Measurements from ENCODE around the gene MYOF.
"Not testable (repeated sequence)": the region's sequence is repeated elsewhere in the genome, so short reads cannot be mapped to it uniquely, and the experiment has no call there.

The MYOF gene

GRCh38 chr10:93422118-93422517 lies 60.0 kb downstream of the MYOF start:
- DNase-seq = no peak

DNA sequence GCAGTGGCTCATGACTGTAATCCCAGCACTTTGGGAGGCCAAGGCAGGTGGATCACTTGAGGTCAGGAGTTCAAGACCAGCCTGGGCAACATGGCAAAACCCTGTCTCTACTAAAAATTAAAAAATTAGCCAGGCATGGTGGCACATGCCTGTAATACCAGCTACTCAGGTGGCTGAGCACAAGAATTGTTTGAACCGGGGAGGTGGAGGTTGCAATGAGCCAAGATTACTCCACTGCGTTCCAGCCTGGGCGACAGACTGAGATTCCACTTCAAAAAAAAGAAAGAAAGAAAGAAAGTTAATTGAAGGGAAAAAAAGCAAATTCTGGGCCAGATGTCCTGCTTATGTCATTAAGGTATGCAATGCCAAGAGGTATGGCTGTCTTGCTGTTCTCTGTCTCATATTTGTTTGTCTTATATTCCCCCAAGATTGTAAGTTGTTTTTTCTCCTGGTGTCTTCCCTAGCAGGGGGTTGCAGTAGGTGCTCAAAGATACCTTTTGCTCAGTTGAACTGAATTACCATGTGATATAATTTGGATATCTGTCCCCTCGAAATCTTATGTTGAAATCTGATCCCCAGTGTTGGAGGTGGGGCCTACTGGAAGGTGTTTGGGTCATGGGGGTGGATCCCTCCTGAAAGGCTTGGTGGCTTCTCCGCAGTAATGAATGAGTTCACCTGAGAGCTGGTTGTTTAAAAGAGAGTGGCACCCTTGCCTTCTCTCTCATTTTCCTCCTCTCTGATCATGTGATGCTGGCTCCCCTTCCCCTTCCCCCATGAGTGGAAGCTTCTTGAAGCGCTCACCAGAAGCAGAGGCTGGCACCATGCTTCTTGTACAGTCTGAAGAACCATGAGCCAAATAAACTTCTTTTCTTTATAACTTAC lies 60.9 kb downstream of the MYOF start:
- DNase-seq = peak; percentile 67

DNA sequence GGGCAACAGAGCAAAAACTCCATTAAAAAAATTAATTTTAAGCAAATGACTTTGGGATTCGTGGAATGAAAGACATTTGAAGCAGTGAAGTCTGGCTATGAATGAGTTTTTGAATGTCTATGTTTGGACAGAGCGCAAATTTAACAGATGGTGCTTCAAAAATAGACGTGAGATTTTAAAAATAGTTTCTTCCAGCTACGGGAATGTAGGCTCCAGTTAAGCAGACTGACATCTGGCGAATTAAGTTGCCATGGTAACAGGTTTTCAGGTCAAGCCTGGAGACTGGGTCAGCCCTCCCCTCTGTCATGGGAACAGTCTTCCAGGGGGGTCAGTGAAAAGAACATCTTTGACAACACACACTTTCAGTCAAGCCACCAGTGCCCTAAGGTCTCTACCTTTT lies 62.0 kb downstream of the MYOF start:
- peak; percentile 76 for DNase-seq

DNA sequence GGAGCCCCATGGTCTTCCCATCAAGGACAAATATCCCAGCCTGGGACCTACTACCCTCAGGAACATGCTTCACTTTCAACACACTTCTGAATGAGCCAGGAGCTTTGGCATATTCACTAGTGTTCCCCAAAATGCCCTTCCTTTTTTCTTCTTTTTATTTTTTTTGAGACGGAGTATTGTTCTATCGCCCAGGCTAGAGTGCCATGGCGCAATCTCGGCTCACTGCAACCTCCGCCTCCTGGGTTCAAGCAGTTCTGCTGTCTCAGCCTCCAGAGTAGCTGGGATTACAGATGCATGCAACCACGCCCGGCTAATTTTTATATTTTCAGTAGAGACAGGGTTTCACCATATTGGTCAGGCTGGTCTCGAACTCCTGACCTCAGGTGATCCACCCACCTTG lies 63.1 kb downstream of the MYOF start:
- not testable (repeated sequence) for DNase-seq

DNA sequence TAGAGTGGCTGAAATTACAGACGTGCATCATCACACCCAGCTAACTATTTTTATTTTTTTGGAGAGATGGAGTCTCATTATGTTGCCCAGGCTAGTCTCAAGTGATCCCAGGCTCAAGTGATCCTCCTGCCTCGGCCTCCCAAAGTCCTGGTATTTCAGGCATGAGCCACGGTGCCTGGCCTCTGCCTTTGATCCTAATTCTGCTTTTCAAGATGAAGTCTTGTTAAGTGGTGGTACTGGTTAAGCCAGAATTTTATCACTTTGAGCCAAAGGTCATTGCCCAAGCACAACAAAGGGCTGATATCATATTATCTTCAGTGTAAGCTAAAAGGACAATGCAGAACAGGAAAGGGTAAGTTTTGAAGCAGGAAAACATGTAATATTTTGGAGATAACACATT lies 64.2 kb downstream of the MYOF start:
- DNase-seq = no peak

DNA sequence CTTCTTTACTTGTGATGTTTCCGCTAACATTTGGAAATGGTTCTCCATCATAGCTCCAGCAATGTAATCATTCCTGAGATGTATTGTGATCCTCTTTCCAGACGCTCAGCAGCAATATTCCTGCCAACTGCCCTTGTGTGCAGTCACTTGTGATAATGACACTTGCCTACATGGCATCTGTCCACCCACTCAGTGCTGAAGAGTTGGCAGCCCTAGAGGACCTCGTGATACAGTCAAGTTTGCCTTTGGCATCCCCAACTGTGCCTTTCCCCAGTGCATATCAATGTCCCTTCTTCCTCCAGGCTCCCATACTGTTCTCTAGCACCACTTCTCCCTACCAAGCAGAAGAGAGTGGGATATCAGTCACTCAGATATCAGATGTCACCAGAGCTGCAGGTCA lies 64.9 kb downstream of the MYOF start:
- DNase-seq = no peak

DNA sequence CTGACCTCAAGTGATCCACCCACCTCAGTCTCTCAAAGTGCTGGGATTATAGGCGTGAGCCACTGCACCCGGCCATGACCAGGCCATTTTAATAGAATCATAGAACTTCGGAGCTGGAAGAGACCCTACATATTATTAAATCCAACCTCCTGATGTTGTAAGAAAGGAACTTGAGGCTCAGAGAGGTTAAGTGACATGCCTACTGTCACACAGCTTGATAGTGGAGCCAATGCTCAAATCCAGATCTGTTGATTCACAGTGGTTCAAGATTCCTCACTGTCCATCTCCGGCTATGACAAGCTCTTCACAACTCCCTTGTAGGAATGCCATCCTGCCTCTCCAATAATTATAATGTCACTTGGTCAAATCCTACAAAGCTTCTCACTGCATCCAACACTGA lies 65.3 kb downstream of the MYOF start:
- DNase-seq = no peak

DNA sequence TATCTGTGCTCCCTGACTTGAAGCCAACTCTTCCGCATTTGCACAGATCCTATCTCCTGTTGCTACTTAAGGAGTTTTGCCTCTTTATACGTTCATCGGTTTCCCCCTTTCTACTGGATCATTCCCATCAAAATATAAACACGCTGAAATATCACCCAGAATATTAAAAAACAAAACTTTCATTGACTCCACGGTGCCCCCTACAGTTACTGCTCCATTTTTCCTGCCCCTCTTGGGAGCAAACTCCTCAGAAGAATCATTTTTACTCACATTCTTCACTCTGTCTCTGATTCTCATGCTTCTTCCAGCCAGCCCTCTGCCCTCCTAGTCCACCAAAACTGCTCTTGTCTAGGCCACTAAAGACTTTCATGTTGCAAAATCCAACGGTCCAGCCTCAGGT lies 66.4 kb downstream of the MYOF start:
- DNase-seq = no peak

GRCh38 chr10:93413252-93413689 lies 68.9 kb downstream of the MYOF start:
- DNase-seq = no peak

GRCh38 chr10:93412801-93413200 lies 69.3 kb downstream of the MYOF start:
- DNase-seq = peak; percentile 82

- no peak for DNase-seq
Measured at GRCh38 chr10:93410697-93411348, 71.3 kb downstream of the MYOF start.

- no peak for DNase-seq
Measured at GRCh38 chr10:93408783-93409182, 73.4 kb downstream of the MYOF start.

DNA sequence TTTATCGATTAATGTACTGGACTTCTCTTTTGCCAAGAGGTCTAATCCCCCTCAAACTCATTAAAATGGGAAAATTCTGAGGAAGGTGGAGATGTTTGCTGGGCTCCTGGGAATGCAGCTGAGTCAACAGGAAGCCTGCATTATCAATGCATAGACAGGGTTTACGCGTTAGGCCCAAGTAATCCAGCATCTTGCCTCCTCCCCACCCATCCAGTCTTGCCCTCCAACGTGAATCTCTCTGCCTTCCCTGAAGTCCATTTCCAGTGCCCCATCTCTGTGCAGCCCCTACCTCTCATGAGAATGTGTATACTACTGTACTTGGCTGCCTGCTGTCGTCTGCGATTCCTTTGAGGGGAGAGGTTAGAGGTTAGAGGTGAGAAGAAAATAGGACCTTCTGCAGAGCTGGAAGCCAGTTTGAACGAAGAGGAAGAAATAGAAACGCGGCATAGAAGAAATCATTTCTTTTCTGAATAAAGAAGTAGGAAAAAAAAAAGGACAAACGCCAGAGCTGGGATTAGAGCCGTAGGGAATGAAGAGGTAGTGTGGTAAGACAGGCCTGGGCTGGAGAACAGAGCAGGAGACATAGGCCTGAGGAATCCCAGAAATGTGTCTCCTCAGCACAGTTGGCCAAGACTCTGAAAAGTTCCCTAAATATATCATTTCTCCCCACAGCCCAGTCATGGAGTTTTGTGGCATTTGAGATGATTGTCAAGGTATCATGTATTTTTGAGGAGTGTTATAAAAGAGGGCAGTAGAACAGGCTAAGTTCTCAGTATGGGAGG lies 75.6 kb downstream of the MYOF start:
- no peak for DNase-seq

GRCh38 chr10:93404048-93404354 lies 78.1 kb downstream of the MYOF start:
- DNase-seq = peak; percentile 71

DNA sequence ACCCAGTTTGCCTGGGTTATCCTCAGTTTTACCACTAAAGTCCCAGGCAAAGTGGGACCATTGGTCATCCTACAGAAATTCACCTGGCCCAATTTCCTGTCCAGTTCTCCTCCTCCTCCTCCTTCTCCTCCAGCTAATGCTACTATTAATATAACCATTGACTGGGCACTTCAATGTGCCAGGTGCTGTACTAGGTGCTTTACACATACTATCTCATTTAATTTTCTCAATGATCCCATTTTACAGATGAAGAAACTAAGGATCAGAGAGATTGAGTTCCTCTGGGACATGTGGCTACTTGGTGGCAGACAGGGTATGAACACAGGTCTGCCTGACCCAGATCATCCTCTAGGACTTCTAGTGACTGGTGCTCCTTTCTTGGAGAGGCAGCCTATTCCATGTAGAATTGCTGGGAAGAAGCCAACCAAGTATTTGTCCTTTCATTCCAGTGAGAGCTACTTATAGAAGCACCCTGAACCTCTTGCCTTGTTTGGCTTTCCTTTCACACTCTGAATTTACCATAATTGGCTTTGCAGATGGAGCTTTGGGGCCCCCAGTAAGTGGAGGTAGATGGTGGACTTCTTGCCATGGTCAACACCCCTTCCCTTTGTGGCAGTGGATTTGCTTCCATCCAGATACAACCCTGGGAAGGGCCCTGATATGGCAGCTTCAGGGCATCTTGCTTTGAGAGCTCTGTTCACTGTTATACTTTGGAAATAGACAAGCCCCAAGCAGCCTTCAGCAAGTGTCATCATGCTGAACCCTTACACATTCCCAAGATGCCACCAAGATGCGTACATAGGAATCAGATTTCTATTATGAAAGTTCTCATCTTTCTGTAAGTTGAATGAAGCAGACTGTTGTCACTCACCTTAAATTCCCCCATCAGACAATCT lies 78.7 kb downstream of the MYOF start:
- DNase-seq = no peak

DNA sequence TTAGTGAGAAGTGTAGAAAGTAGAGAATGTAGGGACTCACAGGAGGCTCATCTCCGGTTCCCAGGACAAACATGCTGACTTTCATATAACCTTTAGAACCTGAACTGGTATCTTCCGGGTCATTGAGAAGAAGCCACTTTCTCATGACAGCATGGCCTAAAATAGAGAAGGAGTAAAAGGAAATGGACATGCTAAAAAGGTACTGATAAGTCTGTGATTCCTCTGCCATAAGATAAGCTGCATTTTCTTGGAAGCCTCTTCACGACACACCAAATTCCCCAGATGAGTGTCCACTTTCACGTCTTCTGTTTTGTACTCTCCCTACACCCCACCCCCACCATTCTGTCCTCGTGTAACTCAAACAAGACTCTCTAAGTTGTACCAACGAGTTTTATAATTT lies 79.9 kb downstream of the MYOF start:
- no peak for DNase-seq

DNA sequence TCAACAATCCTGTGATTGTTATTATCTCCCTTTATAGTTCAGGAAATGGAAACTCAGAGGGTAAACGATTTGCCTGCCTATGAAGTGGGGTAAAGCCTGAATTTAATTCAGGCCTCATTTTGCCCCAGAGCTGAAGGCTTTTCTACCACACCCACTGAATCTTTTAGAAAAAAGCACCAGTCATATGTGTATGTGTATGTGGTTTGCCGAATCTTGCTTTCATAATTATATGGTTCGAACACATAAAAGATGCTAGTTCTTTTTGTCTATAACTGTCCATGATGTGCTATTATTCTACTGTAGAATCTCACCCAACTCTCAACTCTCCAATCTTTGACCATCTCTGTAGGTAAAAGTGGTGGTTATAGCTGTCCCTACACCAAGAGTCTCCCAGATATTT lies 83.6 kb downstream of the MYOF start:
- DNase-seq = no peak

DNA sequence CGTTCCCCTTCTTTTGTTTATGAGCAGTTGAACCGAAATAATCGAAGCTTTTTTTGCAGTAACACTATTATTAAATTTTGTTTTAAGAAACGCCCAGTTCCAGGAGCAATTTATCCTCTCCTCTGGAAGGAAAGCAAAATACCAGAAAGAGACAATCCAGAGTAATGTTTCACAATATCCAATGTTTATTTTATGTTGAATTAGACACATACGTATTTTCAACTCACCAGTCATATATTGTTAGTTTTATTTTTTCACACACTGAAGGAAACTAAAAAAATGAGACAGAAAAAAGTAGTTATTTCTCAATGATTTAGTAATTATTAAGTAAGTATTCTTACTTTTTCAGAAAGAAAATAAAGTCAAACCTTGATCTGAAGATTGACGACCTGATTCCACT lies 85.1 kb downstream of the MYOF start:
- no peak for DNase-seq

GRCh38 chr10:93393211-93393610 lies 88.9 kb downstream of the MYOF start:
- DNase-seq = no peak

GRCh38 chr10:93392121-93392520 lies 90.0 kb downstream of the MYOF start:
- peak; percentile 60 for DNase-seq

DNA sequence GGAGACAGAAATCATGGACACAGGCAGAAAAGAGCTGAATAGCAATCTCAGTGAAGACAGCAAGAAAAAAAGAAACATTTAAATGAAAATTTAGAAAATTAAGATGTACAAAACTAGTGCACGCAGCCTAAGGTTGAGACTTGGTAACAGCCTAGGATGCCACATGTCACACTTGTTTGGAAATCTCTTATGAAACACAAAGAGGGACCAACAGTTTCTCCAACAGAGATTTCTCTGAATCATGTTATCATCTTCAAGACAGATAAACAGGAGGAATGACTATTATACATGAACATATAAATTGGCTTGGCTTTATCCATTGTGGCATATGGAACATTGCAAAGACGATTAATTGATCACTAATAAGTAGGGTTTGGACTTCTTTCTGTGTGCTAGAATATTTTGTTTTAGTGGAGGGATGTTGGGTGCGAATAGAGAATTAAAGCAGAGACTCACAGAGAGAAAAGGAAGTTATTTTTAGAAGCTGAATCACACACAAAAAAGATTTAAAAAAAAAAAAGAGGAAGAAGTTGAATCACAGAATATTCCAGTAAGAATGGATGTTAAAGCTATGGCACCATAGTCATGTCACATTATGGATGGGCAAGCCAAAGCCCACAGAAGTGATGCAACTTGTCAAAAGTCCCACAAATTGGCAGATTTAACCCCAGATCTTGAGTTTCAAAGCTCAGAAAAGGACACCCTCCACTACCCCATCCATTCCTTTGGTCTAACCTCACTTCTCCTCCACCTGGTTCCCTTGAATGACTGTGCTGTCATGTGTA lies 91.6 kb downstream of the MYOF start:
- DNase-seq = no peak

Data from NCI-H69 (cell line).